NCI-H2196 treated with DMSO at 0.1 percent for 48 hours (cell line): ENCODE results near the gene TBL1XR1.
A peak's percentile ranks its signal among the peaks of the same experiment; 100 is the strongest.
"Not testable (repeated sequence)": the region's sequence is repeated elsewhere in the genome, so short reads cannot be mapped to it uniquely, and the experiment has no call there.

Experiments used
- DNase-seq: peaks from one replicate; lab custom pipeline; 2025; ENCODE audit not compliant: unreplicated experiment; lab: John Stamatoyannopoulos, UW

Gene TBL1XR1

DNA sequence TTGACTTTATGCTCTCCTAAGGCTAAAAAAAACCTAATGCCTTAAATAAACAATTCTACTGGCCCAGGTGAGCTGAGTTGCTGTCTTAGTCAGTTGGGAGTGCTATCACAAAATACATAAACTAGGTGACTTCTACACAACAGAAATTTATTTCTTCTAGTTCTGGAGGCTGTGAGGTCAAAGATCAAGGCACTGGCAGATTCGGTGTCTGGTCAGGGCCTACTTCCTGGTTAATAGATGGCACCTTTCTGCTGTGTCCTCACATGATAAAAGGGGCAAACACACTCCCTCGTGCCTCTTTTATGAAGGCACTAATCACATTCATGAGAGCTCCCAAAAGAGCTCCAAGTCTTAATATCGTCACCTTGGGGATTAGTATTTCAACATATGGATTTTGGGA lies 11.5 kb upstream of the TBL1XR1 start:
- no peak for DNase-seq

DNA sequence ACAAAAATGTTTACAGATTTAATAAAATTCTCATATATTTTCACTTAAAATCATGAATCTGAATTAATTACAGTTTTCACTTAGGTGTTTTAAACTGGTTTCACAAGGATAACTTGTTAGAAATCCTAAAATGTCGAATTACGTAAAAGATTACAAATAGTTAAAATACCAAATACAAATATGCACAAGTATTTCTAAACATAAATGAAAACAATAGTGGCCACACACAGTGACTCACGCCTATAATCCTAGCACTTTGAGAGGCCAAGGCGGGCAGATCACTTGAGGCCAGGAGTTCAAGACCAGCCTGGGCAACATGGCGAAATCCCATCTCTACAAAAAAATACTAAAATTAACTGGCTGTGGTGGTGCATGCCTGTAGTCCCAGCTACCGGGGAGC lies 10.9 kb upstream of the TBL1XR1 start:
- DNase-seq: no peak

DNA sequence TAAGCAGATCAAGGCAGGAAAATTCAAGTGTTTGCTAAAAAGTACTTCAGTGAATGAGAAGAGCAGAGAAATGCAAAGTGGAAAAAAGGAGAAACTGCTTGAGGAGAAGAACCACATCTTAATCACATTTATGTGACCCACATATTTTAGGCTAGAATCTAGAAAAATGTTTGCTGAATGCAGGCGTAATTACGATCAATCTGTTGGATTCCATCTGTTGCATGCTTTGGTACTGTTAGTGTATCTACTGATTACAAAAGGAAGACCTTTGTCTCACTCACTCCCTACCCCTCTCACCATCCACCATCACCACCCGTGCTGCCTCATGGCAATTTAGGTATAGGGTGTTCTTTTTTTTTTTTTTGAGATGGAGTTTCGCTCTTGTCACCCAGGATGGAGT lies 9.7 kb upstream of the TBL1XR1 start:
- no peak for DNase-seq

- DNase-seq: no peak
Measured at GRCh38 chr3:177203689-177204395, 6.6 kb upstream of the TBL1XR1 start.

DNA sequence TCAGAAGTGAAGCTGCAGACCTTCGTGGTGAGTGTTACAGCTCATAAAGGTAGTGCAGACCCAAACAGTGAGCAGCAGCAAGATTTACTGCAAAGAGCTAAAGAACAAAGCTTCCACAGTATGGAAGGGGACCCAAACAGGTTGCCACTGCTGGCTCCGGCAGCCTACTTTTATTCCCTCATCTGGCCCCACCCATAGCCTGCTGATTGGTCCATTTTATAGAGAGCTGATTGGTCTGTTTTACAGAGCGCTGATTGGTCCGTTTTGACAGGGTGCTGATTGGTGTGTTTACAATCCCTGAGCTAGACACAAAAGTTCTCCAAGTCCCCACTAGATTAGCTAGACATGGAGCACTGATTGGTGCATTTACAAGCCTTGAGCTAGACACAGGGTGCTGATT lies 5.7 kb upstream of the TBL1XR1 start:
- DNase-seq: not testable (repeated sequence)

DNA sequence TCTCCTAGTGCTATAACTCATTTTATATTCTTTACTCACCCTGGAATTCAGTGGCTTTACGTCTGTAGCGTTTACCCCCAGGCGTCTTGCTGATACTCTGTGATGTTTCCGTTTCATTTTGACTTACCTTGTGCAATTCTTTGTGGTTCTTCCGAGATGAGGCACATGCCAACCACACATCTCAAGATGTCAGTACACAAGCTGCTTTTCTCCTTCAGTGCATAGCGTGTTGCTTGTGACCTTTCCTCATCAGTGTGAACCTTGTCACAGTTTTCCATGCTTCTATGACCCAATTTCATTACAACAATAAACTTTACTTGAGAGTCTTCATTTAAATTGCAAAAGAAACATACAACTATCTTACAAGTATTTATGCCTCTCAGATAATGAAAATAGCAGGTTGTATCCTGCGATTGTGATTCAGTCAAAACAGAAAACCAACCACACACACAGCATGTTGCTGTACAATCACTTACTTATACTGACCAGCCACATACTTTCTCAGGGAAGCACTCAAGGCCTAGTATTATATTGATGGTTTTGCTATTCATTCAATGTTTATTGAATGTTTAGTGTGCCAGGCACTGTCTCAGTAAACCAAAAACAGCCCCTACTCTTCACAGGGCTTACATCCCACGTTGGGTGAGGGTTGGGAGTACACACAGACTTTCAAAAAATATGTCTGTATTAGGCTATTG lies 4.6 kb upstream of the TBL1XR1 start:
- no peak for DNase-seq

GRCh38 chr3:177199206-177199760 lies 2.0 kb upstream of the TBL1XR1 start:
- DNase-seq: no peak

GRCh38 chr3:177197727-177198460 lies 612 bp upstream of the TBL1XR1 start:
- peak; percentile 96 for DNase-seq

- no peak for DNase-seq
Measured at GRCh38 chr3:177196456-177197040, 734 bp downstream of the TBL1XR1 start.

GRCh38 chr3:177196008-177196455 lies 1.2 kb downstream of the TBL1XR1 start:
- DNase-seq: no peak

GRCh38 chr3:177195242-177195991 lies 1.9 kb downstream of the TBL1XR1 start:
- no peak for DNase-seq

DNA sequence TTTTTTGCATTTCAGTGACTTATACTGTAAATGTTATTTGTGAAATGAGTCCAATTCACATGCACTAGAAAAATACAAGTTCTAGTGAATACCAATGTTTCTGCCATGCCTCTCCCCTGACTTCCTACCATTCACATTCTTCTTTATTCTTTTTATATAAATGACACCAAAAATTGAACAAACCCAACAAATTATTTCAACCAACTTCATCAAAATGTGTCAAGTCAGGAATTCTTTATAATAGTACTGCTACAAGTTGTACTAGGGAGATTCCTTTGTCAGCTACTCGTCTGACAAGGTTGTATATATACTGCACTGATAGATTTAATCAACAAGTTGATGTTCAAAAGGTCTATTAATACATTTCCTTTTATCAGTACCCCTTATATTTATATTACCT lies 3.0 kb downstream of the TBL1XR1 start:
- DNase-seq: no peak

- DNase-seq: no peak
Measured at GRCh38 chr3:177193688-177194268, 3.5 kb downstream of the TBL1XR1 start.

- DNase-seq: not testable (repeated sequence)
Measured at GRCh38 chr3:177193275-177193674, 4.0 kb downstream of the TBL1XR1 start.

GRCh38 chr3:177190756-177191681 lies 6.3 kb downstream of the TBL1XR1 start:
- no peak for DNase-seq

- DNase-seq: not testable (repeated sequence)
Measured at GRCh38 chr3:177190184-177190583, 7.1 kb downstream of the TBL1XR1 start.

DNA sequence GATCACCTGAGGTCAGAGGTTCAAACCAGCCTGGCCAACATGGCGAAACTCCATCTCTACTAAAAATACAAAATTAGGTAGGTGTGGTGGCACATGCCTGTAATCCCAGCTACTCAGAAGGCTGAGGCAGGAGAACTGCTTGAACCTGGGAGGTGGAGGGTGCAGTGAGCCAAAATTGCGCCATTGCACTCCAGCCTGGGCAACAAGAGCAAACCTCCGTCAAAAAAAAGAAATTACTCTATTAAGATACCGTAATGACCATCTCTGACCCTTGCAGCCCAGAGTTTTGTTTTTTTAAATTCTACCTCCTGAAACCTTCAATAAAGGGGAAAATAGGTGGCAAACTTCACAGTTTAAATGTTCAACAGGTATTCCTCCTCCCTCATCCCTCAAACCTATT lies 9.0 kb downstream of the TBL1XR1 start:
- not testable (repeated sequence) for DNase-seq

- no peak for DNase-seq
Measured at GRCh38 chr3:177186306-177186705, 11.0 kb downstream of the TBL1XR1 start.

DNA sequence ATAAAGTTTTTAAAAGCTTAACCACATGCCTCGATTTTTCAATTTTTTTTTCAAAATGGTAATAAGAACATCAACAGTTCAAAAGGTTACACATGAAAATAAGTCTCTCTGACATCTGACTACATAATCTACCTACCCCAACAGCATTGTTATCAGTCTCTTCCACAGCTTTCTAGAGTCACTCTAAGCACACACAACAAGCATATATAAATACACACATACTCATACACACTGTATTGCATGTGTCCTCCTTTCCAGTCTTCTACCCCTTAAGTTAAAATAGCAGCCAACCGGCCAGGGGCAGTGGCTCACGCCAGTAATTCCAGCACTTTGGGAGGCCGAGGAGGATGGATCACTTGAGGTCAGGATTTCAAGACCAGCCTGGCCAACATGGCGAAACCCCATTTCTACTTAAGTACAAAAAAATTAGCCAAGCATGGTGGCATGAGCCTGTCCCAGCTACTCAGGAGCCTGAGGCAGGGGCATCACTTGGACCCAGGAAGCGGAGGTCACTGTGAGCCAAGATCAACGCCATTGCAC lies 12.2 kb downstream of the TBL1XR1 start:
- DNase-seq: no peak
